H54 (cell line): ENCODE results near the gene TPT1.

Source experiments
- DNase-seq: peaks from one replicate; pipeline ENCODE4 v3.0.0; 2011; ENCODE audit warnings: low spot score, mixed read lengths; ENCODE audit not compliant: insufficient read length
- FAIRE-seq: peaks from 3 replicates; lab custom pipeline; 2011; peaks lifted over from hg19 to GRCh38; lab: Jason Lieb, UNC
- POLR2A ChIP-seq: IDR thresholded peaks from 2 replicates; pipeline ENCODE4 v1.6.1; 2011; ENCODE audit warnings: low read depth, mild to moderate bottlenecking, low read length

The TPT1 gene

DNA sequence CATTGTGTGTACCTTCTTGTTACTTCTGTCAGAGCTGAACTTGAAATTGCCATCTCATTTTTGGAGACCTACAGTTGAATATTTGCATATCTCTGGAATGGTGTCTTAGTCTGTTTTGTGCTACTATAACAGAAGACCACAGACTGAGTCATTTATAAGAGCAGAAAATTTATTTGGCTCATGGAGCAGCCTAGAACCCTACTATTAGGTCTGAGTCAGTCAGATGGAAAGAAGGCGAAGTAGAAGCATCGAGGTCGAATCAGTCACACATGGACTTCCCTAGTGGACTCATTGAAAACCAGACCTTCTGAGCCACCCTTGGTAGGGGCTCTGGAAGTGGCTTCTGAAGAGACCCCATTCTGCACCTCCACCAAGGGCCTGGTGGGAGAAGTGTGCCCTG, 33.9 kb upstream of the TPT1 start:
- DNase-seq = no peak
- no peak for TF ChIP-seq POLR2A
- no peak for FAIRE-seq

DNA sequence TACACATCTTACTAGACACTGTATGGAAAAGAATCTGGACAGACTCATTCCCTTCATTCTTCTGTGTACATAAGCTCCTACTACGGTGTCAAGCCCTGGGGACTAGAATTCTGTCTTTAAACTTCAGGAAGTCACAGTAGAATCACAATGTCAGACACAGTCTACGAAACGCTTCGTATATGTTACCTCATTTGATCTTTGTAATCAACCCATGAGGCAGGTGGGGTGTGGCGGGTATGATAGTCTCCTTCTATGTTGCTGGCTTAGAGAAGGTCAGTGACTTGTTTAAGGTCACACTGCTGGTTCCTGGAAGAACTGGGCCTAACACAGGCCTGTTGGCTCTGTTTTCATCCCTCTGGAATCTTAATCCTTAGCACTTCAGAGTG, 32.2 kb upstream of the TPT1 start:
- no peak for DNase-seq
- no peak for FAIRE-seq
- no peak for TF ChIP-seq POLR2A

DNA sequence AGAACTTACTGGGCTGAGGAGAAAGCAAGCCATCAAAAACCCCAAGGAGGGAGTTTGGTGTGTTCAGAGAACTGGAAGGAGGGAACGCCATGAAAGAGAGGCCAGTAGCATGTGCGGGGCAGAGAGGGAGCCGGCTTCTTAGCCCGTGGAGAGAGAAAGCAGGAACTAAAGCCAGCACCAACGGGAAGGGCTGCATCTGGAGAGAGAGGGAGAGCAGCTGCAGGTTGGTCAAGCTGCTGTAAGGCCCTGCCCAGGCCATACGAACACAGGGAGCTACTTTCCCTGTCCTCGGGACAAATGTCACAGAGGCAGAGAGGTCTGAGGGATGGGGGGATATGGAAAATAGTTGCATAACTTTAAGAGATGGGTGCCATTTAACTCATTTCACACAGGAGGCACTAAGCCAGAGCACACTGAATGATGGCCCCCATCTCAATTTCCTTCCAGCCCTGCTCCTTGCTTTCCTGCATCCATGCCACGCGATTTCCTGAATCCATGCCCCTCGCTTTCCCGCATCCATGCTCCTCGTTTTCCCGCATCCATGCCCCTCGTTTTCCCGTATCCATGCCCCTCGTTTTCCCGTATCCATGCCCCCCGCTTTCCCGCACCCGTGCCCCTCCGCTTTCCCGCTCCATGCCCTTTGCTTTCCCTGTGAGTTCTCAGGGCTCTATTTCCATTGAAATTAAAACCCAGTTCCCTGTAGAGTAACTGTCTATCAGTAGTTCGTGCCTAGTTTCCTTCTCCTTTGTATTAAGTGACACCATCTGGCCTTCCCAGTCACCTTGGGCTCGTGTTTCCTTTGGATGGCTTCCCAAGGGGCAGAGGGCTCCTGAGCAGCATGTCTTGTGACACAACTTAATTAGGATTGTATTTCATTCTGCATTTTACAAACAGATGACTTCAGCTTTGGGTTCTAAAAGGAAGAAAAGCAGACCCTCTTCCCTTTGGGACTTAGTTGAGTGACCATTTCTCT, 31.5 kb upstream of the TPT1 start:
- no peak for TF ChIP-seq POLR2A
- FAIRE-seq (no peak), DNase-seq (no peak)

DNA sequence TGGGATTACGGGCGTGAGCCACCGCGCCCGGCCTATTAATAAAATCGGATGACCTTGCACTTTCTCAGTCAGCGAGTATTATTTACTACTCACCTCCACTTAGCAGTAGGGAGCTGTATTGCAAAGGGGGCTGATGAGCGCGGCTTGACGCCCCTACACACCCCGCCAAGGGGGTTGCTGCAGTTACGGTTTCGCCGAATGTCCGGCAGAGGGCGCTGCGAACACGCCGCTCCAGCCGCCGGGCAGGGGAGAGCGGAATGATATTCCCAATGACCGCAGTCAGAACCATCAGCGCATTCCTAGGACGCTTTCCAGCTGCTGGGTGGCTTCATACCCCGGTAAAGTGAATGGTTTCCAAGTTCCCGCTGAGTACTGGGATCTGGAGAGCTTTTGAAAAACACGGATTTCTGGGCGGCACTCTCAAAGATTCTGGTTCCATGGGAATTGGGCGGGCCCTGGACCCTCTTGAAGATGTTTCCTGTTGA, 30.0 kb upstream of the TPT1 start:
- no peak for FAIRE-seq
- no peak for TF ChIP-seq POLR2A
- peak; percentile 30 for DNase-seq

DNA sequence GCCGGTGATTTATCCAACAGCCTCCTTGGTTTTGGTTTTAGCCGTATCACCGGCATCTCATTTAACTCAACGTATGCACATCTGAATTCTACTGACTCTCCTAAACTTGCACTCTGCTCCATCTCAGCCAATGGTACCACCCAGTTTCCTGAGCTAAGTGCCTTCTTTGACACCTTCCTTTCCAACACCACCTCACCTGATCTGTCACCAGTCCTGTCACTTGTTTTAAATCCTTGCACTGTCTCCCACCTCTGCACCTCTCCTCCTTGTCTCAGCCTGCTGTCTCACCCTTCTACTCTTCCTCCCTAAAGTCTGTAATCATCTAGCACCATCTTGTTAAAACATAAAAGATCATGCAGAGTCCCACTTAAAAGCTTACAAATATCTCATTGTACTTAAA, 28.1 kb upstream of the TPT1 start:
- DNase-seq = no peak
- no peak for TF ChIP-seq POLR2A

DNA sequence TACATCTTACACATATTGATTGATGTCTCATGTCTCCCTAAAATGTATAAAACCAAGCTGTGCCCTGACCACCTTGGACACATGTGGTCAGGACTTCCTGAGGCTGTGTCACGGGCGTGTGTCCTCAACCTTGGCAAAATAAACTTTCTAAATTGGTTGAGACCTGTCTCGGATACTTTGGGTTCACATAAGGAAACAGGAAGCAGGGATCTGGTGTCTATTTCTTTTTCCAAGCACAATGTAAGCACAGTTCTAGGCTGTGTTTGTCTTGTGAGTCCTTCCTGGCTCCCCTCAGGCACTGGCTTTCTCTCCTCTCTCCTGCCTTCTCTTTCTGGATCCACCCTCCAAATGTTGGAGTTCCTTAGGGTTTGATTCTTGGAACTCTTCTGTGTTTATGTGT, 27.6 kb upstream of the TPT1 start:
- DNase-seq = no peak
- TF ChIP-seq POLR2A = no peak
- no peak for FAIRE-seq

More for the DNA sequence above, 28.1 kb upstream of the TPT1 start:
- no peak for FAIRE-seq

DNA sequence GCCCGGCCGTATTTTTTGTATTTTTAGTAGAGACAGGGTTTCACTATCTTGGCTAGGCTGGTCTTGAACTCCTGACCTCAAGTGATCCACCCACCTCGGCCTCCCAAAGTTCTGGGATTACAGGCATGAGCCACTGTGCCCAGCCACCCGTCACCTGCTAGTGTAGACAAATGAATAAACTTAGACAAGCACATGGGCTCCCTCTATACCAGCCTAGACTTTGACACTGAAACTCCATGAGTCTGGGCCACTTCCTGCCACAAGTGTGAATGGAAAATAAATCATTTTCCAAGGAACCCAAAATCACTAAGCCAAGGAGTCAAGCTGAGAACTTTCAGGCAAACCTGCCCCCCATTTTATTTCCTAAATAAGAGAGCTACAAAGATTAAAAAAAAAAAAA, 27.0 kb upstream of the TPT1 start:
- no peak for TF ChIP-seq POLR2A
- no peak for DNase-seq
- no peak for FAIRE-seq

DNA sequence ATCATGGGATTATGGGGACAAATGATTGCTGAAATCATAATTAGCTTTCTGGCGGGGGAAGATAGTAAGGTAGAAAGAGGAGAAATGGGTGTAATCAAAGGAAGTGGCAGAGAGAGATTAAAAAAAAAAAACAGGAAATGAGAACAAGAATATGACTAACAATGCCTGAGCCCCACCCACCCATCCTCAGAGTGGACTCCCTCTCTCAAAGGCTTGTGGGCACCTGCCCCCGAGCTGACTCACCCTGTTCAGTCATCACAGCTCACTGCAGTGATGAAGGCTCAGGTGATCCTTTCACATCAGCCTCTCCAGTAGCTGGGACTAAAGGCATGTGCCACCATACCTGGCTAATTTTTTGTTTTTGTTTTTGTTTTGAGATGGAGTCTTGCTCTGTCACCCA, 26.4 kb upstream of the TPT1 start:
- FAIRE-seq = peak; percentile 75
- DNase-seq = peak; percentile 71
- TF ChIP-seq POLR2A = no peak

DNA sequence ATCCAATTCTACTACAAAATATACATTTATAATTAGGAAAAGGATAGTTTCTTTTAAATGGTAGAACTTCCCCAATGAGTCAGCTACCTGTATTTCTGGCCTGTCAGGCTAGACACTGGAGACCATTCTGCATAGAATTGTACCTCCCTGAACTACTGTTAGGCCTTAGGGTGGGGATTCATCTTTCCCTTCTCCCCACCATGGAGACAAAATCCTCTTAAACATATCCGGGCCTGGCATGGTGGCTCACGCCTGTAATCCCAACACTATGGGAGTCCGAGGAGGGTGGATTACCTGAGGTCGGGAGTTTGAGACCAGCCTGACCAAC, 24.5 kb upstream of the TPT1 start:
- no peak for FAIRE-seq
- TF ChIP-seq POLR2A = no peak
- no peak for DNase-seq

DNA sequence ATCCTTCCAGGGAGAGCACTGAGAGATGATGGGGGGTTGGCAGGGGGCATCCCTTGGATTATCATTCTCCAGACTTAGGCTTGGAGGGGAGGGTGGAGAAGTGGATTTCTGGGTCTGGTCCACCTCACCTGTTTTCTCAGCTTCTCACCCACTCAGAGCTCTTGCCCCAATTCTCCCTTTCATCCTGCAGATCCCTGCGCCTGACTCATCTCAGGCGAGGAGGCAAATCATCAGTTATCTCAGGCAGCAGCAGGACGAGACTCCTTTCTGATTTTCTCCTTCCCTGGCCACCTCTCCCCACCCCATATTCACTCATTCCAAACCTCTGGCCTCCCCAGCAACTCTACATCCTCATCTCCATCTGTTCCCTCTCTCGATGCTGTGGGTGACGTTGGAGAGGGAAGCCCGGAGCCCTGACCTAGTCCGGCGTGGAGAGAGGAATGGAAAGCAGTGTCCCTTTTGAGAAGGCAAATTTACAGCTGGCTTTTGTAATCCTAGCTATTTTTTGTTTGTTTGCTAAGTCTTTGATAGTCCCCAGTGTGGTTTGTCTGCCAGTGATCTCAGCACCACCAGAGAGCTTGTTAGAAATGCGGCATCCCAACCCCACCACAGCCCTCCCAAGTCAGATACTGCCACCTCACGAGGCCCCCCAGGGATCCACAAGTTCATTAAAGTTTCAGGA, 24.0 kb upstream of the TPT1 start:
- TF ChIP-seq POLR2A = no peak
- FAIRE-seq = no peak
- DNase-seq = no peak

DNA sequence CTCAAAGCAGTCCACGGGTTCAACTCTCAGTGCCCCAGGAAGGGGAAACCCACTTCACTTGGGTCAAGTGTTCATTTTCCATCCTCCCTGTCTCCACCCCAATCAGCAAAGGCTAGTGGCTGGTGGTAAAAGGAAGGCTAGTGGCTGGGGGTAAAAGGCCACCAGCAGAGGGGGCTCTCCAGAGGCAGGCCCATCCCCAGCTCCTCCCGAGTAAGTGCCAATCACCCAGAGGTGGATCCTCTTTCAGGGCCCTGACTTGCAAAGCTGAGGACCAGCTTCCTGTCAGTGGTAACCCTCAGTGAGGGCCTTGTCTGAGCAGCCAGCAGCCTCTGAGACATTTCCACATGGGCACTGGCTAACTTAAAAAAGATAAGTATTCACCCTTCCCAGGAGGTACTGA, 22.0 kb upstream of the TPT1 start:
- TF ChIP-seq POLR2A = no peak
- FAIRE-seq = no peak
- DNase-seq = no peak

DNA sequence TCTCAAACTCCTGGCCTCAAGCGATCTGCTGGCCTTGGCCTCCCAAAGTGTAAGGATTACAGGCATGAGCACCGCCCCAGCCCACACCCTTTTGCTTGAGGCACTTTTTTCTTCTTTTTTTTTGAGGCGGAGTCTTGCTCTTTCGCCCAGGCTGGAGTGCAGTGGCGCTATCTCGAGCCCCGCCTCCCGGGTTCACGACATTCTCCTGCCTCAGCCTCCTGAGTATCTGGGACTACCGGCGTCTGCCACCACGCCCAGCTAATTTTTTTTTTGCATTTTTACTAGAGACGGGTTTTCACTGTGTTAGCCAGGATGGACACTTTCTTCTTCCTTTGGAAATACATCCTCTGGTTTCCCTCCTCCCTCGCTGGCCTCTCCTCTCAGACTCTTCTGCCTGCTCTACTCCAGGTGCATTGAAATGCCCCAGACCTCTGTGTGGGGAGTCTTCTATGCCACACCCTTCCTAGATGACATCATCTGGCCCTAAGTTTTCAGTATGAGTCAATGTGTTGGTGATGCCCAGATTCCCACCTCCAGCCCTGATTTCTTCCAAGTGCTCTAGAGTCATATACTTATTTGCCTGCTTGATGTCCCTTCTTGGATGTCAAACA, 20.7 kb upstream of the TPT1 start:
- no peak for TF ChIP-seq POLR2A
- peak; percentile 55 for DNase-seq
- FAIRE-seq = peak; percentile 23

DNA sequence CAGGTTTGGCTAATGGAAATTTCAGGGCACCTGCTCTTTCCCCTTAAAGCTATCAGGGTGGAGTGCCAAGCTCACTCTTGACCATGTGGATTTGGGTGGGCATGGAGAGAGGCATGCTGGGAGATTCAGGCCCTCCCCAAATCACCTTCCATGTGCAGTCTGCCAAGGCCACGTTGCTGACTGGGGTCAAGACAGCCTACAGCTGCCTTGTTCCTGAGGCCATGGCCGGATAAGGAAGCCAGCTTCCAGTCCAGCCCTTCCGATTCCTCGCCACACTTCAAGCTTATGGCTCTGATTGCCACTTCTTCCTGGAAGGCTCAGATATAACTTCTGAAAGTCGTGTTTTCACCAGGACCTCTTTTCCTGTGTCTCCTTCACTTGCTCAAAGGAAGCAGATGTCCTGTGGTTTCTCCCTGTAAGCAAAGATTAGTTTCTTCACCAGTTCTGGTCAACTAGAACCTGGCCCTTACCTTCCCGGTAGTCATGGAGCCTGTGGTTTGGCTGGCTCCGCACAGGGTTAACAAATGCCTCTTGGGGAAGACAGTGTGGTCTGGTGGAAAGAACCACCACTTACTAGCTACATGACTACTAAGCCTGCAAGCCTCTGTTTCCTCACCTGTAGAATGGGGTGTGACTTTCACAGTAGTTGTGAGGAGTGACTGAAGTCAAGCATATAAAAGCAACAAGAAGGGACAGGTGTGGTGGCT, 16.1 kb upstream of the TPT1 start:
- DNase-seq (no peak), FAIRE-seq (no peak)
- no peak for TF ChIP-seq POLR2A
